ENCODE measurements around the gene SORBS2.

The SORBS2 gene

DNA sequence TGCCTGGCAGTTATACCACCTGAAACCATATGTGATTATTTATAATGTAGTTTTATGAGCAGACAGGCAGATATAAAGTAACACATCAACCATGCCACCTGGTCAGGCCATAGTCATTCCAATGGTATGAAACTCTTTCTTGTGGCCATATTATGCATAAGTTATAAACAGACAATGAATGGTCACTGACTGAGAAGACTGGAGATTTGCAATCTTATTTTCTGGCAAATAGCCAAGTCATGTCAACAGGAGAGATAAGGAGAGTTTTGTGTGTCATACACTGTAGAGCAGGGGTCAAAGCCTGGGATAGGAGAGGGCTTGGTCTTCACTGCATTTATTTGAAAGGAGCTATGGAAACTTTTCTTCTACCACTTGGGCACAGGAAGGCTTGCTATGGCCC lies 29.5 kb downstream of the SORBS2 start:
- TF ChIP-seq, protein P1, sequence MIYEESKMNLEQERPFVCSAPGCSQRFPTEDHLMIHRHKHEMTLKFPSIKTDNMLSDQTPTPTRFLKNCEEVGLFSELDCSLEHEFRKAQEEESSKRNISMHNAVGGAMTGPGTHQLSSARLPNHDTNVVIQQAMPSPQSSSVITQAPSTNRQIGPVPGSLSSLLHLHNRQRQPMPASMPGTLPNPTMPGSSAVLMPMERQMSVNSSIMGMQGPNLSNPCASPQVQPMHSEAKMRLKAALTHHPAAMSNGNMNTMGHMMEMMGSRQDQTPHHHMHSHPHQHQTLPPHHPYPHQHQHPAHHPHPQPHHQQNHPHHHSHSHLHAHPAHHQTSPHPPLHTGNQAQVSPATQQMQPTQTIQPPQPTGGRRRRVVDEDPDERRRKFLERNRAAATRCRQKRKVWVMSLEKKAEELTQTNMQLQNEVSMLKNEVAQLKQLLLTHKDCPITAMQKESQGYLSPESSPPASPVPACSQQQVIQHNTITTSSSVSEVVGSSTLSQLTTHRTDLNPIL (CRISPR knock-in tag; IDR thresholded peaks at IDR 0.05; ENCODE audit: low read depth) = no peak
- no peak for TF ChIP-seq ZFP30 (CRISPR knock-in tag; IDR thresholded peaks at IDR 0.05)
- TF ChIP-seq SNAI2 (CRISPR knock-in tag; IDR thresholded peaks at IDR 0.05) = no peak
- TF ChIP-seq ZNF8 (CRISPR knock-in tag; IDR thresholded peaks at IDR 0.05) = no peak
- no peak for TF ChIP-seq ZC3H10 (CRISPR knock-in tag; IDR thresholded peaks at IDR 0.05)
- TF ChIP-seq PPARA (CRISPR knock-in tag; IDR thresholded peaks at IDR 0.05; ENCODE audit: borderline replicate concordance) = no peak
- no peak for TF ChIP-seq TOX (CRISPR knock-in tag; IDR thresholded peaks at IDR 0.05; ENCODE audit: borderline replicate concordance)
- no peak for TF ChIP-seq ZFP3 (CRISPR knock-in tag; IDR thresholded peaks at IDR 0.05)
- no peak for TF ChIP-seq TCF4 (CRISPR knock-in tag; IDR thresholded peaks at IDR 0.05; ENCODE audit: borderline replicate concordance)
- TF ChIP-seq, protein P2, sequence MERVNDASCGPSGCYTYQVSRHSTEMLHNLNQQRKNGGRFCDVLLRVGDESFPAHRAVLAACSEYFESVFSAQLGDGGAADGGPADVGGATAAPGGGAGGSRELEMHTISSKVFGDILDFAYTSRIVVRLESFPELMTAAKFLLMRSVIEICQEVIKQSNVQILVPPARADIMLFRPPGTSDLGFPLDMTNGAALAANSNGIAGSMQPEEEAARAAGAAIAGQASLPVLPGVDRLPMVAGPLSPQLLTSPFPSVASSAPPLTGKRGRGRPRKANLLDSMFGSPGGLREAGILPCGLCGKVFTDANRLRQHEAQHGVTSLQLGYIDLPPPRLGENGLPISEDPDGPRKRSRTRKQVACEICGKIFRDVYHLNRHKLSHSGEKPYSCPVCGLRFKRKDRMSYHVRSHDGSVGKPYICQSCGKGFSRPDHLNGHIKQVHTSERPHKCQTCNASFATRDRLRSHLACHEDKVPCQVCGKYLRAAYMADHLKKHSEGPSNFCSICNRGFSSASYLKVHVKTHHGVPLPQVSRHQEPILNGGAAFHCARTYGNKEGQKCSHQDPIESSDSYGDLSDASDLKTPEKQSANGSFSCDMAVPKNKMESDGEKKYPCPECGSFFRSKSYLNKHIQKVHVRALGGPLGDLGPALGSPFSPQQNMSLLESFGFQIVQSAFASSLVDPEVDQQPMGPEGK (CRISPR knock-in tag; IDR thresholded peaks at IDR 0.05; ENCODE audit: borderline replicate concordance) = no peak
- no peak for TF ChIP-seq OSR1 (CRISPR knock-in tag; IDR thresholded peaks at IDR 0.05)
- no peak for TF ChIP-seq BACH2 (CRISPR knock-in tag; IDR thresholded peaks at IDR 0.05; ENCODE audit: borderline replicate concordance)
- peak; percentile 25; the same call in 1 of the 3 replicates for ATAC-seq

DNA sequence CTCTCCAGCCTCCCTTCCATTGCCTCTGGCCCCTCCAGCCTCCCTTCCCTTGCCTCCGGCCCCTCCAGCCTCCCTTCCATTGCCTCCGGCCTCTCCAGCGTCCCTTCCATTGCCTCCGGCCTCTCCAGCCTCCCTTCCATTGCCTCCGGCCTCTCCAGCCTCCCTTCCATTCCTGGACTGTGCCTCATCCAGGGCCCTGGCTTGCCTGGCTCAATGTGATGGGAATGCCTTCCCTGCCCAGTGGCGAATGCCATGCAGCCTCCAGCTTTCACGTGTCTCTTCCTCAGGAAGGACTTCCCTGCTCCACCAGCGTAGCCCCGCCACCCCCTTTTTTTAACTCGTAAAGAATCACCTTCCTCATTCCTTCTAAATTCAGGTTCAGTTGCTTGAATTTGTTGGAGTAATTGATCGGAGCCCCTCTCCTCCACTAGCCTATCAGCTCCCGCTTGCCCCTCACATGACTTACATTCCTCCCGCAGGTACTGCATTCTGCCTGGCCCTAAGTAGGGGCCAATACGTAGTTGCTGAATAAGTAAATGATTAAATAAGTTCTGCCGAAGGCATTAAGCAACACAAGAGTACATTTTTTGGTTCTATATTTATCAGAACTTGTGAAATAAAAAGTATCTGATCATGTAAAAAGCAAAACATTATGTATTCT lies 30.3 kb downstream of the SORBS2 start:
- TF ChIP-seq, protein P3, sequence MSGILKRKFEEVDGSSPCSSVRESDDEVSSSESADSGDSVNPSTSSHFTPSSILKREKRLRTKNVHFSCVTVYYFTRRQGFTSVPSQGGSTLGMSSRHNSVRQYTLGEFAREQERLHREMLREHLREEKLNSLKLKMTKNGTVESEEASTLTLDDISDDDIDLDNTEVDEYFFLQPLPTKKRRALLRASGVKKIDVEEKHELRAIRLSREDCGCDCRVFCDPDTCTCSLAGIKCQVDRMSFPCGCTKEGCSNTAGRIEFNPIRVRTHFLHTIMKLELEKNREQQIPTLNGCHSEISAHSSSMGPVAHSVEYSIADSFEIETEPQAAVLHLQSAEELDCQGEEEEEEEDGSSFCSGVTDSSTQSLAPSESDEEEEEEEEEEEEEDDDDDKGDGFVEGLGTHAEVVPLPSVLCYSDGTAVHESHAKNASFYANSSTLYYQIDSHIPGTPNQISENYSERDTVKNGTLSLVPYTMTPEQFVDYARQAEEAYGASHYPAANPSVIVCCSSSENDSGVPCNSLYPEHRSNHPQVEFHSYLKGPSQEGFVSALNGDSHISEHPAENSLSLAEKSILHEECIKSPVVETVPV (CRISPR knock-in tag; IDR thresholded peaks at IDR 0.05) = no peak
- TF ChIP-seq OSR1 (CRISPR knock-in tag; IDR thresholded peaks at IDR 0.05) (no peak), ZC3H10 (CRISPR knock-in tag; IDR thresholded peaks at IDR 0.05) (no peak), ISL1 (CRISPR knock-in tag; IDR thresholded peaks at IDR 0.05) (no peak), ZNF8 (CRISPR knock-in tag; IDR thresholded peaks at IDR 0.05) (no peak), SNAI2 (CRISPR knock-in tag; IDR thresholded peaks at IDR 0.05) (no peak), ZNF565 (CRISPR knock-in tag; conservative IDR thresholded peaks at IDR 0.05; ENCODE audit: low read depth) (no peak), RARB (CRISPR knock-in tag; IDR thresholded peaks at IDR 0.05) (no peak), TCF4 (CRISPR knock-in tag; IDR thresholded peaks at IDR 0.05; ENCODE audit: borderline replicate concordance) (no peak), ESRRG (CRISPR knock-in tag; IDR thresholded peaks at IDR 0.05) (no peak), TOX (CRISPR knock-in tag; IDR thresholded peaks at IDR 0.05; ENCODE audit: borderline replicate concordance) (no peak), ZFP30 (CRISPR knock-in tag; IDR thresholded peaks at IDR 0.05) (no peak), ARNTL (CRISPR knock-in tag; IDR thresholded peaks at IDR 0.05; ENCODE audit: borderline replicate concordance, low read depth) (no peak), BACH2 (CRISPR knock-in tag; IDR thresholded peaks at IDR 0.05; ENCODE audit: borderline replicate concordance) (no peak)
- TF ChIP-seq, protein P2 (CRISPR knock-in tag; IDR thresholded peaks at IDR 0.05; ENCODE audit: borderline replicate concordance) = no peak
- TF ChIP-seq, protein P1 (CRISPR knock-in tag; IDR thresholded peaks at IDR 0.05; ENCODE audit: low read depth) = no peak
- ATAC-seq = no peak

DNA sequence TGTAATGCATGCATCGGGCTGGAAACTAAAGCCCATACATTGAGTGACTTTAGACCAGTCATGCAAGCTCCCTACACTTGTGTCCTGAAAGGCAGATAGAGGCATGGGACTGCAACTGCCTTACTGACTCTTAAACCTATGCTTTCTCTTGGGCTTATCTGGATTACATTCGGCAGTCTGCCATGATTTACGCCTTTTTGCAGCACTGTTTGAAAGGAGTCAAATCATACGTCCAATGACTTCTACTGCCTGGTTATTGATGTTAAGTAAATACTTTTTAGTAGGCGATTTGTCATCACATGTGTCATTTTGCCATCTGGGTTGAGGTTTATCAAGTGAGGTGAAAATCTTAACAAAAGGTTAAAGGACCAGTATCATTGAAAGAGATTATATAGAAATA lies 31.5 kb downstream of the SORBS2 start:
- TF ChIP-seq BACH2 (CRISPR knock-in tag; IDR thresholded peaks at IDR 0.05; ENCODE audit: borderline replicate concordance) (no peak), ZNF565 (CRISPR knock-in tag; conservative IDR thresholded peaks at IDR 0.05; ENCODE audit: low read depth) (no peak), ZFP30 (CRISPR knock-in tag; IDR thresholded peaks at IDR 0.05) (no peak), ZFP3 (CRISPR knock-in tag; IDR thresholded peaks at IDR 0.05) (no peak), PPARA (CRISPR knock-in tag; IDR thresholded peaks at IDR 0.05; ENCODE audit: borderline replicate concordance) (no peak), TCF4 (CRISPR knock-in tag; IDR thresholded peaks at IDR 0.05; ENCODE audit: borderline replicate concordance) (no peak), ZC3H10 (CRISPR knock-in tag; IDR thresholded peaks at IDR 0.05) (no peak), CSDC2 (CRISPR knock-in tag; IDR thresholded peaks at IDR 0.05) (no peak), GLIS3 (CRISPR knock-in tag; IDR thresholded peaks at IDR 0.05) (no peak), ZNF8 (CRISPR knock-in tag; IDR thresholded peaks at IDR 0.05) (no peak), ZNF70 (CRISPR knock-in tag; IDR thresholded peaks at IDR 0.05) (no peak)
- TF ChIP-seq, protein P4, sequence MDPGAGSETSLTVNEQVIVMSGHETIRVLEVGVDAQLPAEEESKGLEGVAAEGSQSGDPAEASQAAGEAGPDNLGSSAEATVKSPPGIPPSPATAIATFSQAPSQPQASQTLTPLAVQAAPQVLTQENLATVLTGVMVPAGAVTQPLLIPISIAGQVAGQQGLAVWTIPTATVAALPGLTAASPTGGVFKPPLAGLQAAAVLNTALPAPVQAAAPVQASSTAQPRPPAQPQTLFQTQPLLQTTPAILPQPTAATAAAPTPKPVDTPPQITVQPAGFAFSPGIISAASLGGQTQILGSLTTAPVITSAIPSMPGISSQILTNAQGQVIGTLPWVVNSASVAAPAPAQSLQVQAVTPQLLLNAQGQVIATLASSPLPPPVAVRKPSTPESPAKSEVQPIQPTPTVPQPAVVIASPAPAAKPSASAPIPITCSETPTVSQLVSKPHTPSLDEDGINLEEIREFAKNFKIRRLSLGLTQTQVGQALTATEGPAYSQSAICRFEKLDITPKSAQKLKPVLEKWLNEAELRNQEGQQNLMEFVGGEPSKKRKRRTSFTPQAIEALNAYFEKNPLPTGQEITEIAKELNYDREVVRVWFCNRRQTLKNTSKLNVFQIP (CRISPR knock-in tag; IDR thresholded peaks at IDR 0.05; ENCODE audit: borderline replicate concordance, low read depth) = no peak
- TF ChIP-seq, protein P1 (CRISPR knock-in tag; IDR thresholded peaks at IDR 0.05; ENCODE audit: low read depth) = no peak
- ATAC-seq = no peak

Measured in SK-N-SH treated with all-trans-retinoic acid at 6 μM for 48 hours (cell line).